Measurements from ENCODE around the gene SULT1A2.
"Not testable (repeated sequence)": the region's sequence is repeated elsewhere in the genome, so short reads cannot be mapped to it uniquely, and the experiment has no call there.

Gene SULT1A2

GRCh38 chr16:28596840-28597691, at the start of gene SULT1A2:
Gene SULT1A2, minus strand, starts transcription at chr16:28597050. Its CDS starts 1,120 bp downstream, at chr16:28595930.
- FAIRE-seq (no peak), DNase-seq (ENCODE audit: low spot score) (no peak)

GRCh38 chr16:28639959-28640358, 43.1 kb upstream of the SULT1A2 start:
- not testable (repeated sequence) for FAIRE-seq; DNase-seq (ENCODE audit: low spot score)

- FAIRE-seq; DNase-seq (ENCODE audit: low spot score): not testable (repeated sequence)
Observed at GRCh38 chr16:28638359-28638758, 41.5 kb upstream of the SULT1A2 start.

GRCh38 chr16:28637765-28638164, 40.9 kb upstream of the SULT1A2 start, which contains the start of gene NPIPB8:
Gene NPIPB8, plus strand, starts transcription at chr16:28638065. Its CDS starts 296 bp downstream, at chr16:28638361.
- not testable (repeated sequence) for FAIRE-seq; DNase-seq (ENCODE audit: low spot score)

- DNase-seq (ENCODE audit: low spot score) (peak; percentile 82), FAIRE-seq (peak; percentile 79)
Observed at GRCh38 chr16:28636093-28636823, 39.4 kb upstream of the SULT1A2 start.

- not testable (repeated sequence) for DNase-seq (ENCODE audit: low spot score); FAIRE-seq
Observed at GRCh38 chr16:28630905-28631304, 34.1 kb upstream of the SULT1A2 start.

GRCh38 chr16:28623172-28623711, 26.4 kb upstream of the SULT1A2 start:
- DNase-seq (ENCODE audit: low spot score) (no peak), FAIRE-seq (no peak)

GRCh38 chr16:28622532-28623171, 25.8 kb upstream of the SULT1A2 start:
- not testable (repeated sequence) for FAIRE-seq; DNase-seq (ENCODE audit: low spot score)

- no peak for FAIRE-seq
- DNase-seq (ENCODE audit: low spot score), result no peak
Observed at GRCh38 chr16:28621481-28622155, 24.8 kb upstream of the SULT1A2 start.

- not testable (repeated sequence) for FAIRE-seq; DNase-seq (ENCODE audit: low spot score)
Observed at GRCh38 chr16:28620316-28620715, 23.5 kb upstream of the SULT1A2 start.

GRCh38 chr16:28617874-28618273, 21.0 kb upstream of the SULT1A2 start:
- DNase-seq (ENCODE audit: low spot score) (no peak), FAIRE-seq (no peak)

GRCh38 chr16:28616636-28617035, 19.8 kb upstream of the SULT1A2 start:
- FAIRE-seq, result no peak
- DNase-seq (ENCODE audit: low spot score), result no peak

- not testable (repeated sequence) for FAIRE-seq; DNase-seq (ENCODE audit: low spot score)
Observed at GRCh38 chr16:28616224-28616577, 19.4 kb upstream of the SULT1A2 start.

GRCh38 chr16:28615486-28616223, 18.8 kb upstream of the SULT1A2 start:
- FAIRE-seq, result not testable (repeated sequence)
- peak; percentile 33 for DNase-seq (ENCODE audit: low spot score)

- DNase-seq (ENCODE audit: low spot score); FAIRE-seq: not testable (repeated sequence)
Observed at GRCh38 chr16:28614561-28614960, 17.7 kb upstream of the SULT1A2 start.

GRCh38 chr16:28613912-28614311, 17.1 kb upstream of the SULT1A2 start:
- FAIRE-seq; DNase-seq (ENCODE audit: low spot score): not testable (repeated sequence)

GRCh38 chr16:28612359-28613280, 15.8 kb upstream of the SULT1A2 start:
- DNase-seq (ENCODE audit: low spot score); FAIRE-seq: not testable (repeated sequence)

GRCh38 chr16:28610595-28611191, 13.8 kb upstream of the SULT1A2 start:
- DNase-seq (ENCODE audit: low spot score) (no peak), FAIRE-seq (no peak)

Data from RCC 7860 (cell line).